IMR-90 (cell line): ENCODE results near the gene LUC7L2. TPM values are rescaled to one million over a fixed set of nuclear protein-coding genes. Genes with fewer than 3 reads are reported as not detected.

Source experiments
- ATAC-seq: fragments of 200-7000 bp; cut with Tn5 transposase; 2 replicates; pipeline ENCODE4 v1.9.1; 2020; ENCODE audit warnings: low read depth, mild to moderate bottlenecking, moderate library complexity
- BruUV-seq: library from RNA; stranded (reverse); fragments of 400-500 nt; replicated peaks from 2 replicates; lab custom pipeline; 2021; lab: Mats Ljungman, UMichigan
- CTCF ChIA-PET: fragments of 300-600 bp; formaldehyde crosslinking; extraction: SDS; loops from one replicate; lab custom pipeline; 2021; ENCODE audit warnings: antibody characterized with exemption; lab: Yijun Ruan, JAX
- POLR2A ChIA-PET: fragments of 300-600 bp; sonication (Branson Sonifier 250); formaldehyde crosslinking; loops from one replicate; lab custom pipeline; 2022; ENCODE audit warnings: antibody characterized with exemption; ENCODE audit not compliant: unreplicated experiment; lab: Charles Lee
- DNase-seq: peaks from one replicate; pipeline ENCODE4 v3.0.0; 2013
- H2AFZ ChIP-seq: replicated peaks from 2 replicates; pipeline ENCODE3; 2013; ENCODE audit warnings: low read length, mild to moderate bottlenecking; ENCODE audit not compliant: poor library complexity
- H2AK5ac ChIP-seq: 2 replicates; pipeline ENCODE4 v1.6.1; 2013; ENCODE audit warnings: low read depth, low read length, inconsistent platforms
- H2AK9ac ChIP-seq: replicated peaks from 2 replicates; pipeline ENCODE3; 2013; ENCODE audit warnings: mild to moderate bottlenecking, low read depth, low read length, moderate library complexity; ENCODE audit not compliant: poor library complexity
- H2BK120ac ChIP-seq: 2 replicates; pipeline ENCODE4 v1.6.1; 2013; ENCODE audit warnings: low read depth, low read length, inconsistent platforms
- H2BK15ac ChIP-seq: 3 replicates; pipeline ENCODE4 v1.6.1; 2013; ENCODE audit warnings: low read depth, low read length, inconsistent platforms
- H2BK20ac ChIP-seq: 2 replicates; pipeline ENCODE4 v1.6.1; 2013; ENCODE audit warnings: low read depth, mild to moderate bottlenecking, inconsistent platforms, low read length, moderate library complexity
- H2BK5ac ChIP-seq: 2 replicates; pipeline ENCODE4 v1.6.1; 2013; ENCODE audit warnings: mild to moderate bottlenecking, low read depth, low read length, inconsistent platforms; ENCODE audit not compliant: poor library complexity, severe bottlenecking
- H3K14ac ChIP-seq: replicated peaks from 2 replicates; pipeline ENCODE4 v1.6.1; 2013; ENCODE audit warnings: low read depth, low read length, inconsistent platforms
- H3K18ac ChIP-seq: 2 replicates; pipeline ENCODE4 v1.6.1; 2013; ENCODE audit warnings: low read depth, low read length, control low read depth
- H3K23ac ChIP-seq: 2 replicates; pipeline ENCODE4 v1.6.1; 2013; ENCODE audit warnings: low read depth, low read length, inconsistent platforms
- H3K27ac ChIP-seq: 2 replicates; pipeline ENCODE4 v1.5.1; 2013; ENCODE audit warnings: mild to moderate bottlenecking, control low read depth, low read length; ENCODE audit not compliant: insufficient read depth
- H3K27me3 ChIP-seq: 2 replicates; pipeline ENCODE4 v1.6.1; 2013; ENCODE audit warnings: low read length; ENCODE audit not compliant: control insufficient read depth, insufficient read depth
- H3K36me3 ChIP-seq: 2 replicates; pipeline ENCODE4 v1.6.1; 2013; ENCODE audit warnings: low read length, mixed read lengths; ENCODE audit not compliant: control insufficient read depth, insufficient read depth
- H3K4ac ChIP-seq: 2 replicates; pipeline ENCODE4 v1.6.1; 2013; ENCODE audit warnings: low read depth, low read length, inconsistent platforms
- H3K4me1 ChIP-seq: 2 replicates; pipeline ENCODE4 v1.6.1; 2013; ENCODE audit warnings: low read length, mixed read lengths; ENCODE audit not compliant: control insufficient read depth, insufficient read depth
- H3K4me2 ChIP-seq: 2 replicates; pipeline ENCODE4 v1.6.1; 2013; ENCODE audit warnings: low read depth, mild to moderate bottlenecking, control low read depth, low read length, moderate library complexity
- H3K4me3 ChIP-seq: 2 replicates; pipeline ENCODE4 v1.5.1; 2013; ENCODE audit warnings: low read depth, mild to moderate bottlenecking, control low read depth, low read length, moderate library complexity; ENCODE audit not compliant: insufficient read depth
- H3K56ac ChIP-seq: 2 replicates; pipeline ENCODE4 v1.6.1; 2013; ENCODE audit warnings: low read length, inconsistent platforms; ENCODE audit not compliant: insufficient read depth; ENCODE audit errors: extremely low read depth
- H3K79me1 ChIP-seq, 2 experiments: 2 replicates each; pipeline ENCODE4 v1.6.1; 2013; ENCODE audit warnings: low read length in 2 of 2, inconsistent platforms in 1 of 2, low read depth in 1 of 2
- H3K9ac ChIP-seq: 2 replicates; pipeline ENCODE4 v1.6.1; 2013; ENCODE audit warnings: low read depth, low read length, control low read depth
- H3K9me1 ChIP-seq: 2 replicates; pipeline ENCODE4 v1.6.1; 2013; ENCODE audit warnings: low read length, inconsistent platforms; ENCODE audit not compliant: insufficient read depth
- H3K9me3 ChIP-seq: 2 replicates; pipeline ENCODE4 v1.6.1; 2013; ENCODE audit warnings: low read length; ENCODE audit not compliant: control insufficient read depth, insufficient read depth
- H4K20me1 ChIP-seq: 2 replicates; pipeline ENCODE4 v1.6.1; 2013; ENCODE audit warnings: low read length, inconsistent platforms; ENCODE audit not compliant: insufficient read depth
- H4K5ac ChIP-seq: 2 replicates; pipeline ENCODE4 v1.6.1; 2013; ENCODE audit warnings: mild to moderate bottlenecking, low read depth, low read length, control low read depth
- H4K8ac ChIP-seq, 2 experiments: 2 replicates each; pipeline ENCODE4 v1.6.1; 2013; ENCODE audit warnings: low read depth in 2 of 2, low read length in 2 of 2, control low read depth in 1 of 2, inconsistent platforms in 1 of 2
- H4K91ac ChIP-seq: 2 replicates; pipeline ENCODE4 v1.6.1; 2013; ENCODE audit warnings: low read depth, low read length, inconsistent platforms; ENCODE audit not compliant: insufficient read depth
- BHLHE40 ChIP-seq: fragments of 150-350 bp; IDR thresholded peaks from 2 replicates; pipeline ENCODE4 v1.6.1; 2016; ENCODE audit warnings: mild to moderate bottlenecking, low read depth, low read length
- WGBS, 2 experiments: methylation state at CpG; one replicate each; pipeline versions ENCODE4 v1.1.5 to v1.1.7; 2013; ENCODE audit warnings: missing lambda C conversion rate in 2 of 2; ENCODE audit not compliant: insufficient read length in 1 of 2; ENCODE audit errors: extremely low coverage in 2 of 2; 5-methylcytosine and 5-hydroxymethylcytosine counted together
- dilution Hi-C: fragments of 300-500 bp; cut with HindIII; formaldehyde crosslinking; loops from one replicate; pipeline ENCODE4 v1.14.3; 2018; ENCODE audit warnings: low sequenced_read_pairs; ENCODE audit not compliant: unreplicated experiment
- in situ Hi-C: fragments of 300-500 bp; cut with MboI; formaldehyde crosslinking; loops from 3 replicates; pipeline ENCODE4 v1.14.3; 2019; ENCODE audit warnings: low sequenced_read_pairs, inconsistent platforms, mixed read lengths
- intact Hi-C: fragments of 100-400 bp; cut with micrococcal nuclease; formaldehyde crosslinking; loops from 2 replicates; pipeline ENCODE4 v1.10.0; 2022
- polyA plus RNA-seq, 3 experiments: library from polyadenylated mRNA; depleted of rRNA; stranded (reverse); fragments of >200 nt; gene quantifications; 2 replicates each; pipeline ENCODE4 v1.2.3, GENCODE V29; 2012; ENCODE audit warnings: low replicate concordance in 1 of 3
- total RNA-seq: library from RNA; depleted of rRNA; stranded (reverse); fragments of >200 nt; gene quantifications from 2 replicates; pipeline ENCODE4 v1.2.3, GENCODE V29; 2012

The LUC7L2 gene
- total and polyA plus RNA-seq, 2 of the 4 experiments (the other 2 are of a cell fraction), result 14.9 to 31.8 TPM

GRCh38 chr7:139360948-139361307 lies 1.2 kb downstream of the LUC7L2 start:
- Histone ChIP-seq H2BK20ac (no peak overlapping the region), H3K27me3 (no peaks in the 10 kb centered on the region), H3K79me1 (peaks cover 0 to 30% of the 10 kb centered on the region in 2 experiments; a peak in 3 of 4 replicates), H3K4me3 (peak overlapping the region; percentile 56), H4K8ac (no peak overlapping the region; a peak in 1 of 4 replicates), H3K36me3 (peaks cover 2% of the 10 kb centered on the region), H3K4ac (peak overlapping the region; percentile 42; the same call in 1 of the 2 replicates), H3K56ac (peak overlapping the region; percentile 70), H3K9ac (peak overlapping the region; percentile 77), H3K9me1 (peaks cover 5% of the 10 kb centered on the region; the same call in 1 of the 2 replicates), H2BK120ac (no peak overlapping the region), H2AFZ (no peak overlapping the region), H4K91ac (no peak overlapping the region), H2AK5ac (no peak overlapping the region), H2BK5ac (peak overlapping the region; percentile 6), H2BK15ac (no peak overlapping the region), H3K23ac (peak overlapping the region; percentile 76), H3K14ac (peak overlapping the region; percentile 77; the same call in 1 of the 2 replicates), H3K18ac (no peak overlapping the region), H4K20me1 (peaks cover 54% of the 10 kb centered on the region), H3K4me2 (peak overlapping the region; percentile 84), H3K27ac (peak overlapping the region; percentile 56; the same call in 1 of the 2 replicates), H4K5ac (no peak overlapping the region), H3K4me1 (no peaks in the 10 kb centered on the region; the same call in 1 of the 2 replicates), H3K9me3 (no peaks in the 10 kb centered on the region), H2AK9ac (no peak overlapping the region)
- ATAC-seq, result no peak
- CTCF ChIA-PET, result no interaction called here
- BruUV-seq, result no TSS peak
- in situ Hi-C loops (no loop called here), dilution Hi-C loops (no loop called here), intact Hi-C loops (loop anchor here (5.0 kb wide), 2 partner anchors 36 to 51 kb away; no protein-coding TSS in a partner anchor)
- TF ChIP-seq BHLHE40, result no peak
- 0% methylated on average over 1 of the region's 2 CpGs; no CpG with 5 or more reads in 1 of the 2 experiments for WGBS, 2 experiments
- POLR2A ChIA-PET, result no interaction called here
- DNase-seq, result no peak
